Effector memory CD8-positive, alpha-beta T cell (primary cell): ENCODE data around the gene UBE2D3.
A peak's percentile ranks its signal among the peaks of the same experiment; 100 is the strongest.

Source experiments
- ATAC-seq: fragments of 150-1000 bp; cut with Tn5 transposase; replicated peaks from 2 replicates; pipeline ENCODE4 v1.10.0; 2021; ENCODE audit warnings: mild to moderate bottlenecking, moderate library complexity
- DNase-seq, 3 experiments: peaks; one replicate each; pipeline ENCODE4 v3.0.0; 2021
- H3K27ac Mint-ChIP-seq, 2 donors: one replicate each; pipeline ENCODE4 v1.8.0; 2022; ENCODE audit warnings: mild to moderate bottlenecking in 2 of 2, mixed read lengths in 2 of 2, moderate library complexity in 2 of 2
- H3K27me3 Mint-ChIP-seq, 2 donors: one replicate each; pipeline ENCODE4 v1.8.0; 2022; ENCODE audit warnings: mixed read lengths in 2 of 2
- H3K36me3 Mint-ChIP-seq: one replicate; pipeline ENCODE4 v1.8.0; 2022; ENCODE audit warnings: mild to moderate bottlenecking, moderate library complexity, mixed read lengths; ENCODE audit not compliant: insufficient read depth
- H3K4me1 Mint-ChIP-seq, 2 donors: one replicate each; pipeline ENCODE4 v1.8.0; 2022; ENCODE audit warnings: low read depth in 2 of 2, mixed read lengths in 2 of 2
- H3K4me3 Mint-ChIP-seq, 2 donors: one replicate each; pipeline ENCODE4 v1.8.0; 2022; ENCODE audit warnings: mild to moderate bottlenecking in 2 of 2, mixed read lengths in 2 of 2, moderate library complexity in 2 of 2
- H3K9me3 Mint-ChIP-seq, 2 donors: one replicate each; pipeline ENCODE4 v1.8.0; 2022; ENCODE audit warnings: mixed read lengths in 2 of 2

The UBE2D3 gene

GRCh38 chr4:102799816-102800215, 27.5 kb downstream of the UBE2D3 start:
- Mint-ChIP-seq H3K27me3 (no peaks in the 10 kb centered on the region), H3K4me1 (peaks cover 16 to 33% of the 10 kb centered on the region in 2 donors), H3K27ac (no peak overlapping the region), H3K4me3 (no peak overlapping the region), H3K36me3 (peaks cover 93% of the 10 kb centered on the region), H3K9me3 (no peaks in the 10 kb centered on the region)
- no peak for ATAC-seq
- DNase-seq = no peak

- no peak for DNase-seq
- ATAC-seq = no peak
- H3K9me3 Mint-ChIP-seq = no peaks in the 10 kb centered on the region
- H3K4me3 Mint-ChIP-seq = no peak overlapping the region
- H3K4me1 Mint-ChIP-seq = peaks cover 4 to 34% of the 10 kb centered on the region in 2 donors
- no peaks in the 10 kb centered on the region for H3K27me3 Mint-ChIP-seq
- peaks cover 90% of the 10 kb centered on the region for H3K36me3 Mint-ChIP-seq
- peak overlapping the region; percentile 53 to 72 for H3K27ac Mint-ChIP-seq
These were observed 32.4 kb downstream of the UBE2D3 start for GRCh38 chr4:102794999-102795398.

- no peaks in the 10 kb centered on the region for H3K27me3 Mint-ChIP-seq
- H3K27ac Mint-ChIP-seq = peak overlapping the region; percentile 8 to 22
- H3K4me3 Mint-ChIP-seq = no peak overlapping the region
- peaks cover 87% of the 10 kb centered on the region for H3K36me3 Mint-ChIP-seq
- no peaks in the 10 kb centered on the region for H3K9me3 Mint-ChIP-seq
- DNase-seq (no peak), ATAC-seq (peak; percentile 21)
- peaks cover 4 to 37% of the 10 kb centered on the region in 2 donors for H3K4me1 Mint-ChIP-seq
These were observed 34.9 kb downstream of the UBE2D3 start for GRCh38 chr4:102792361-102792936.

- Mint-ChIP-seq H3K27ac (peak overlapping the region in 1 of 2 donors; percentile 8), H3K36me3 (peaks cover 78% of the 10 kb centered on the region), H3K9me3 (no peaks in the 10 kb centered on the region), H3K27me3 (no peaks in the 10 kb centered on the region), H3K4me1 (peaks cover 6 to 34% of the 10 kb centered on the region in 2 donors), H3K4me3 (no peak overlapping the region)
- ATAC-seq = no peak
- DNase-seq = no peak
These were observed 36.0 kb downstream of the UBE2D3 start for GRCh38 chr4:102791318-102791835.

GRCh38 chr4:102789317-102789717, 38.0 kb downstream of the UBE2D3 start:
- Mint-ChIP-seq H3K27me3 (no peaks in the 10 kb centered on the region), H3K27ac (peak overlapping the region in 1 of 2 donors; percentile 56), H3K4me1 (peaks cover 6 to 23% of the 10 kb centered on the region in 2 donors), H3K4me3 (peak overlapping the region in 1 of 2 donors; percentile 8), H3K9me3 (no peaks in the 10 kb centered on the region), H3K36me3 (peaks cover 57% of the 10 kb centered on the region)
- ATAC-seq (no peak), DNase-seq (no peak)

GRCh38 chr4:102787944-102788343, 39.4 kb downstream of the UBE2D3 start:
- H3K9me3 Mint-ChIP-seq = no peaks in the 10 kb centered on the region
- no peak for DNase-seq
- peaks cover 6 to 21% of the 10 kb centered on the region in 2 donors for H3K4me1 Mint-ChIP-seq
- no peak overlapping the region for H3K27ac Mint-ChIP-seq
- no peaks in the 10 kb centered on the region for H3K27me3 Mint-ChIP-seq
- H3K36me3 Mint-ChIP-seq = peaks cover 46% of the 10 kb centered on the region
- no peak overlapping the region for H3K4me3 Mint-ChIP-seq
- ATAC-seq = no peak

- H3K4me3 Mint-ChIP-seq = no peak overlapping the region
- no peaks in the 10 kb centered on the region for H3K27me3 Mint-ChIP-seq
- peaks cover 40% of the 10 kb centered on the region for H3K36me3 Mint-ChIP-seq
- no peaks in the 10 kb centered on the region for H3K9me3 Mint-ChIP-seq
- ATAC-seq (peak; percentile 18), DNase-seq (no peak)
- peaks cover 6 to 18% of the 10 kb centered on the region in 2 donors for H3K4me1 Mint-ChIP-seq
- H3K27ac Mint-ChIP-seq = peak overlapping the region in 1 of 2 donors; percentile 35
These were observed 40.1 kb downstream of the UBE2D3 start for GRCh38 chr4:102787096-102787881.

- Mint-ChIP-seq H3K4me1 (peaks cover 6 to 9% of the 10 kb centered on the region in 2 donors), H3K27me3 (no peaks in the 10 kb centered on the region), H3K9me3 (no peaks in the 10 kb centered on the region), H3K4me3 (no peak overlapping the region), H3K36me3 (peaks cover 30% of the 10 kb centered on the region), H3K27ac (no peak overlapping the region)
- no peak for DNase-seq
- no peak for ATAC-seq
These were observed 41.1 kb downstream of the UBE2D3 start for GRCh38 chr4:102786279-102786678.

GRCh38 chr4:102783006-102783405, 44.3 kb downstream of the UBE2D3 start:
- Mint-ChIP-seq H3K36me3 (no peaks in the 10 kb centered on the region), H3K9me3 (no peaks in the 10 kb centered on the region), H3K4me1 (peaks cover 3 to 4% of the 10 kb centered on the region in 2 donors), H3K27ac (no peak overlapping the region), H3K27me3 (peaks cover 0 to 7% of the 10 kb centered on the region in 2 donors), H3K4me3 (no peak overlapping the region)
- DNase-seq (no peak), ATAC-seq (no peak)

GRCh38 chr4:102781570-102781969, 45.8 kb downstream of the UBE2D3 start:
- Mint-ChIP-seq H3K27ac (no peak overlapping the region), H3K27me3 (peaks cover 0 to 7% of the 10 kb centered on the region in 2 donors), H3K4me3 (no peak overlapping the region), H3K4me1 (no peaks in the 10 kb centered on the region), H3K36me3 (no peaks in the 10 kb centered on the region), H3K9me3 (no peaks in the 10 kb centered on the region)
- ATAC-seq = no peak
- DNase-seq = no peak

GRCh38 chr4:102780476-102781144, 46.7 kb downstream of the UBE2D3 start:
- Mint-ChIP-seq H3K27me3 (peaks cover 0 to 7% of the 10 kb centered on the region in 2 donors), H3K4me3 (no peak overlapping the region), H3K36me3 (no peaks in the 10 kb centered on the region), H3K27ac (peak overlapping the region in 1 of 2 donors; percentile 58), H3K4me1 (no peaks in the 10 kb centered on the region), H3K9me3 (no peaks in the 10 kb centered on the region)
- ATAC-seq (no peak), DNase-seq (no peak)

GRCh38 chr4:102779204-102779603, 48.1 kb downstream of the UBE2D3 start:
- no peak overlapping the region for H3K27ac Mint-ChIP-seq
- peaks cover 4% of the 10 kb centered on the region for H3K36me3 Mint-ChIP-seq
- no peaks in the 10 kb centered on the region for H3K9me3 Mint-ChIP-seq
- peaks cover 0 to 7% of the 10 kb centered on the region in 2 donors for H3K27me3 Mint-ChIP-seq
- ATAC-seq = no peak
- no peak overlapping the region for H3K4me3 Mint-ChIP-seq
- H3K4me1 Mint-ChIP-seq = no peaks in the 10 kb centered on the region
- no peak for DNase-seq

GRCh38 chr4:102778720-102779119, 48.6 kb downstream of the UBE2D3 start:
- ATAC-seq (no peak), DNase-seq (no peak)
- Mint-ChIP-seq H3K9me3 (no peaks in the 10 kb centered on the region), H3K36me3 (peaks cover 4% of the 10 kb centered on the region), H3K27ac (no peak overlapping the region), H3K4me3 (no peak overlapping the region), H3K4me1 (no peaks in the 10 kb centered on the region), H3K27me3 (peaks cover 0 to 7% of the 10 kb centered on the region in 2 donors)
